Measurements from ENCODE around the gene RCOR3. TPM values are rescaled to one million over a fixed set of nuclear protein-coding genes. Genes with fewer than 3 reads are reported as not detected.

Gene RCOR3
- total RNA-seq, 1 donor from 2014 or later, result 52.0 TPM

- ATAC-seq (ENCODE audit: poor library complexity) (peak; percentile 34), DNase-seq (no peak)
- intact Hi-C loops (cut with DNase I), result no loop called here
These were observed 93.9 kb downstream of the RCOR3 start for GRCh38 chr1:211352985-211353515.

GRCh38 chr1:211353562-211354212, 94.5 kb downstream of the RCOR3 start:
- ATAC-seq (ENCODE audit: poor library complexity), result no peak
- no peak for DNase-seq
- intact Hi-C loops (cut with DNase I), result no loop called here

DNA sequence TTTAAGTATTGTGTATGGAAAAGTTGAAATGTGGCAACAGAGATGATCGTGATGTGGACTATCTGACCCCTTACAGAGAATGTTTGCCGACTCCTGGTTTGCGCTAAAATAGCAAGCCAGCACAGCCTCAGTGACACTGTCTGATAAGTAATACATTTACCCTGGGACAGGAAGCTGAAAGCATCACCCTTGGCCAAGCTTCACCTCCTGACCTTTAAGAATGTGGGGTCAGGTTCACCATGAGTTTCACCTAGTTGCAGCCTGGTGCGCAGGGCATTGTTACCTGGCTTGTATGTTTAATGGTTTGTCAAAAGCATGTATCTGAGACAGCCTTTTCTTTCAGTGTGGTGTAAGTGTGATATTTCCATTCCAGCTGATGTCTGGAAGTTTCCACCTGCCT, 96.7 kb downstream of the RCOR3 start:
- ATAC-seq (ENCODE audit: poor library complexity), result no peak
- DNase-seq, result no peak
- intact Hi-C loops (cut with DNase I), result no loop called here

DNA sequence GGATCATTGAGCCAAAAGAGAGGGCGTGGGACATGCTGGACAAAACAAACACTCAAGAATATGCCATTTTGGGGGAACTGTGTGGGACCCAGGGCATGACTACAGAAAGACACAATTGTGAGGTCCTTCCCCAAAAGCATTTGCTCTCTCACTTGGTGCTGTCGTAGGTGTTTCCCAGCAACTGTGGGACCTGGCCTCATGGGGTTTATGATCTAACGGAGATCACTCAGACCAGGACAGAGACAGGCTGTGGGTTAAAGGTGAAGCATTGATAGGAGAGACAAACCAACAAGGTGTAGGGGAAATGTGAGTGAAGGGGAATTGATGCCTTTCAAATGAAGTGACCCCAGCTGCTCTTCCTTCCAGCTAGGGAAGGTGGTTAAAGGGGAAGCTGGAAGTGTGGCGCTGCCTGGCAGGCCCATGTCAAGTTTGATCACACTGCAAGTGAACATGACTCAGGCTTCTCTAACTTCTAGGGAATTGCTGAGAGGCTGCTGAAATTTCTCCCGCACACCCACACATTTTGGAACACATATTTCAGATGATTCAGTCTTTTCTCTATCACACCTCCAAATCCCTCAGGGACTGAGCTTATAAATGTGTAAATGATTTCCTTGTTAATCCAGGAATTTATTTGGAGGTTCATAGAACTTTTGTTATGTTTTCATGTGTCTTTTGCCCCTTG, 97.7 kb downstream of the RCOR3 start:
- intact Hi-C loops (cut with DNase I), result no loop called here
- DNase-seq (no peak), ATAC-seq (ENCODE audit: poor library complexity) (no peak)

DNA sequence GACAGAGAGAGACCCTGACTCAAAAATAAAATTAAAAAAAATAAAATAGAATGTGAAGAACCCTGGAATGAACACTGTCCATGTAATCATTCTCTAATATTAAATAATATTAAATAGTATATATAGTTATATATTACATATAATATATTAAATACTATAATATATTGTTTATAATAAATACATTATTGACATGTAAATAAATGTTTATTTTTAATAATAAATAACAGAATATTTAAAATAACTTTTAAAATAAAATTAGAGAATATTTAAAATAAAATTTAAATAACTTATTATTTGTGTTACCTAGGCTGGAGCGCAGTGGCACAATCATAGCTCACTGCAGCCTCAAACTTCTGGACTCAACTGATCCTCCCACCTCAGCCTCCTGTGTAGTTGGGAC, 99.5 kb downstream of the RCOR3 start:
- intact Hi-C loops (cut with DNase I), result no loop called here
- ATAC-seq (ENCODE audit: poor library complexity) (no peak), DNase-seq (no peak)

GRCh38 chr1:211359876-211360275, 100.7 kb downstream of the RCOR3 start:
- ATAC-seq (ENCODE audit: poor library complexity) (no peak), DNase-seq (no peak)
- intact Hi-C loops (cut with DNase I), result no loop called here

DNA sequence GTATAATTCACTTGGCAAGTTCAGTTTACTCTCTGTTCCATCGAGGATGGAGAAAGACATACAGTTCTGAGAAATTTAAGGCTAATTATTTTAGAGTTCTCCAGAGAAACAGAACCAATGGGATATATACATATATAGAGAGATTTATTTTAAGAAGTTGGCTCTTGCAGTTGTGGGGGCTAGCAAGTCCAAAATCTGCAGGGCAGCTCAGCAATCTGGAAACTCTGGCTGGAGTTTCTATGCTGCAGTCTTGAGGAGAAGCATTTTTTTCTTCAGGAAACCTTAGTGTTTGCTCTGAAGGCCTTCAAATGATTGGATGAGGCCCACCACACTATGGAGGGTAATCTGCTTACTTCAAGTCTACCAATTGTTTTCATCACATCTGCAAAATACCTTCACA, 102.0 kb downstream of the RCOR3 start:
- intact Hi-C loops (cut with DNase I), result no loop called here
- no peak for ATAC-seq (ENCODE audit: poor library complexity)
- no peak for DNase-seq

Other genes with a start within 250 kb of the RCOR3 start
- not detected for gene KCNH1, start 125.2 kb upstream of the RCOR3 start, total RNA-seq
- gene TRAF5, start 67.5 kb downstream of the RCOR3 start, total RNA-seq, result 1.5 TPM
- not detected for gene RD3, start 232.8 kb downstream of the RCOR3 start, total RNA-seq

Data from Right ventricle myocardium superior (tissue), 1 donor.